HEK293T (cell line): ENCODE data around the gene E2F2.
A peak's percentile ranks its signal among the peaks of the same experiment; 100 is the strongest.

Source experiments
- CTCF ChIA-PET: fragments of 350-600 bp; formaldehyde crosslinking; extraction: SDS; loops from one replicate; lab custom pipeline; 2021; ENCODE audit warnings: antibody characterized with exemption, inconsistent platforms; lab: Yijun Ruan, JAX
- POLR2A ChIA-PET: fragments of 350-600 bp; formaldehyde crosslinking; extraction: SDS; loops from one replicate; lab custom pipeline; 2020; ENCODE audit warnings: antibody characterized with exemption, inconsistent platforms; lab: Yijun Ruan, JAX
- DNase-seq: peaks from one replicate; pipeline ENCODE4 v3.0.0; 2012; ENCODE audit warnings: mixed read lengths; ENCODE audit errors: extremely low spot score
- ARNT ChIP-seq: fragments of 450-650 bp; IDR thresholded peaks from 2 replicates; pipeline ENCODE4 v1.6.1; 2017; ENCODE audit warnings: mild to moderate bottlenecking
- BHLHE40 ChIP-seq: fragments of 450-650 bp; IDR thresholded peaks from 2 replicates; pipeline ENCODE4 v1.6.1; 2016; ENCODE audit warnings: mild to moderate bottlenecking, moderate library complexity, borderline replicate concordance
- CTBP1 ChIP-seq: fragments of 450-650 bp; IDR thresholded peaks from 2 replicates; pipeline ENCODE4 v1.6.1; 2016; ENCODE audit warnings: borderline replicate concordance
- FOXA1 ChIP-seq: fragments of 450-650 bp; IDR thresholded peaks from 2 replicates; pipeline ENCODE4 v1.6.1; 2016; ENCODE audit warnings: mild to moderate bottlenecking
- FOXK2 ChIP-seq: fragments of 450-650 bp; IDR thresholded peaks from 2 replicates; pipeline ENCODE4 v1.6.1; 2016; ENCODE audit warnings: mild to moderate bottlenecking
- FOXM1 ChIP-seq: fragments of 450-650 bp; IDR thresholded peaks from 2 replicates; pipeline ENCODE4 v1.6.1; 2017; ENCODE audit warnings: mild to moderate bottlenecking, borderline replicate concordance
- HDGF ChIP-seq: fragments of 450-650 bp; IDR thresholded peaks from 2 replicates; pipeline ENCODE4 v1.6.1; 2017; ENCODE audit warnings: antibody characterized with exemption, borderline replicate concordance
- L3MBTL2 ChIP-seq: fragments of 450-650 bp; conservative IDR thresholded peaks from 2 replicates; pipeline ENCODE4 v1.6.1; 2016; ENCODE audit warnings: mild to moderate bottlenecking
- NFRKB ChIP-seq: fragments of 450-650 bp; IDR thresholded peaks from 2 replicates; pipeline ENCODE4 v1.6.1; 2016; ENCODE audit warnings: mild to moderate bottlenecking, moderate library complexity
- SP1 ChIP-seq: fragments of 450-650 bp; IDR thresholded peaks from 2 replicates; pipeline ENCODE4 v1.6.1; 2017
- SUZ12 ChIP-seq: fragments of 450-650 bp; IDR thresholded peaks from 2 replicates; pipeline ENCODE4 v1.6.1; 2016; ENCODE audit warnings: mild to moderate bottlenecking
- TARDBP ChIP-seq: fragments of 450-650 bp; IDR thresholded peaks from 2 replicates; pipeline ENCODE4 v1.6.1; 2016
- ZNF384 ChIP-seq: fragments of 450-650 bp; IDR thresholded peaks from 2 replicates; pipeline ENCODE4 v1.6.1; 2016
- TF ChIP-seq, protein P1 (sequence below): fragments of 450-650 bp; IDR thresholded peaks from 2 replicates; pipeline ENCODE4 v1.6.1; 2016

E2F2 gene

DNA sequence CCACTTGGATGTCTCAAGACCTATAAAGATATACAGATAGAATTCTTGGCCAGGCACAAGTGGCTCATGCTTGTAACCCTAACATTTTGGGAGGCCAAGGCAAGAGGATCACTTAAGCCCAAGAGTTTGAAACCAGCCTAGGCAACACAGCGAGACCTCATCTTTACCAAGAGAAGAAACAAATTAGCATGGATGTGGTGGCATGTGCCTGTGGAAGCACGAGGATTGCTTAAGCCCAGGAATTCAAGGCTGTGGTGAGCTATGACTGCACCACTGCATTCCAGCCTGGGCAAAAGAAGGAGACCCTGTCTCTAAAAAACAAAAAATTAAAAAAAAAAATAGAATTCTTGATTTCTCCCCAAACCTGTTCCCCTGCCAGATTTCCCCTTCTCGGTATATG is 55.4 kb downstream of the E2F2 start:
- CTCF ChIA-PET = interaction anchor here (0.6 kb wide), 1 partner anchor 64 kb away, joined by 3 read pairs; no protein-coding TSS in a partner anchor
- POLR2A ChIA-PET = interaction anchor here (1.1 kb wide), 1 partner anchor 8 kb away, joined by 5 read pairs; the partner anchor contains the start of gene ASAP3
- no peak for DNase-seq
- TF ChIP-seq NFRKB (no peak), ARNT (no peak), L3MBTL2 (no peak), FOXK2 (no peak), FOXM1 (no peak), TARDBP (no peak), BHLHE40 (no peak), CTBP1 (no peak), SUZ12 (no peak)
- TF ChIP-seq, protein P1, sequence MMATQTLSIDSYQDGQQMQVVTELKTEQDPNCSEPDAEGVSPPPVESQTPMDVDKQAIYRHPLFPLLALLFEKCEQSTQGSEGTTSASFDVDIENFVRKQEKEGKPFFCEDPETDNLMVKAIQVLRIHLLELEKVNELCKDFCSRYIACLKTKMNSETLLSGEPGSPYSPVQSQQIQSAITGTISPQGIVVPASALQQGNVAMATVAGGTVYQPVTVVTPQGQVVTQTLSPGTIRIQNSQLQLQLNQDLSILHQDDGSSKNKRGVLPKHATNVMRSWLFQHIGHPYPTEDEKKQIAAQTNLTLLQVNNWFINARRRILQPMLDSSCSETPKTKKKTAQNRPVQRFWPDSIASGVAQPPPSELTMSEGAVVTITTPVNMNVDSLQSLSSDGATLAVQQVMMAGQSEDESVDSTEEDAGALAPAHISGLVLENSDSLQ = no peak

DNA sequence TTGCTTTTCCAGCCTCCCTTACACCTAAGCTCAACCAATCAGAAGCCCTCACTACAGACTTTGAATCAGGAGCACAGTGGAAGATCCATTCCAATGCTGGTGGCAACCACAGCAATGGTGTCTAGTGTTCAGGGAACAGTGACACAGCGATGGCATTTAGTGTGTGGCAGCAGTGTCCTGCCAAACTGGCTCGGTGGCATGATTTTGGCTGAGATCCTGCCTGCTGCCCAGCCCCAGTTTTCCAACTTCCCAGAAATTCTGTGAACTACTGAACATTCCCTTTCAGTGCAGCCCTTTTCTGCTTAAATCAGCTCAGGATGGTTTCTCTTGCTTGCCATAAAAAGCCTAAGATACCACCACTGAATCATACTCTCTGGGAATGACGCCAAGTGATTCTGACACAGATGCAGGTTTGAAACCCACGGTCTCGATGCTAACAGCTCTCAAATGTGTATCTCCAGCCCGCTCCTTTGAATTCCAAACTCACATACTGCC is 55.9 kb downstream of the E2F2 start:
- no peak for DNase-seq
- ChIA-PET POLR2A (interaction anchor here (1.1 kb wide), 1 partner anchor 9 kb away, joined by 5 read pairs; the partner anchor contains the start of gene ASAP3), CTCF (interaction anchor here (0.6 kb wide), 1 partner anchor 64 kb away, joined by 3 read pairs; no protein-coding TSS in a partner anchor)
- TF ChIP-seq CTBP1 (no peak), ARNT (no peak), FOXA1 (no peak), NFRKB (no peak)
- TF ChIP-seq, protein P1 = no peak

DNA sequence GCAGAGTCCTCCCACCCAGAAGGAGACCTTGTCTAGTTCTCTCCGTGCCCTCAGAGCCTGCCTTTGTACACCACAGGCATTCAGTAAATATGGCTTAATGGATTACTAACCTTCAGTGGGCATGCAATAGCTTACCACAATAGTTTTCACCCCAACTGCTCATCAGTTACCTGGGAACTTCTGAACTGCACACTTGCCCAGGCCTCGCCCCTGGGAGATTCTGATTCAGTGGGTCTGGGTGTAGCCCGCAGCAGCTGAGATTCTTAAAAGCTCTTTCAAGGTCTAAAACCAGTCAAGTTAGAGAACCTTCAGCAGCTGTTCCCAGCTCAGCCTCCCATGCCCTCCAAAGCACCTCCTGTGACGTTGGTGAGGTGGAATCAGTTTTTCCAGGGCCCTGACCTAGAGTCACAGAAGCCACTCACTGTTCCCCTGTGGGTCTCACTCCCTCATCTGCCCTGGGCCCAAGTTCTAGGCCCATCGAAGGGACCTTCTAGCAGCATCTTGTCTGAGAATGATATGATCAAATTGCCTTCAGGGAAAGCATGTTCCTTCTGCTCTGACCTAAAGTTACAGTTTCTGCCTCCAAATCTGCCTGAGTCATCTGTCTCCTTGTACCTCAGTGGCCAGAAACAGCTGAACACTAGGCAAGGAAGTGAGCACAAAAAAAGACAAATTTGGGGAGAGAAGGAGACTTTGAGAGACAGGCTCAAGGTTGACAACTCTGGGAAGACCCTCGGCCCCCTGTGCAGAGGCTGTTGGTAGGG is 57.8 kb downstream of the E2F2 start:
- POLR2A ChIA-PET = interaction anchor here (1.2 kb wide), 1 partner anchor 11 kb away, joined by 5 read pairs; the partner anchor contains the start of gene ASAP3
- TF ChIP-seq FOXM1 (no peak), BHLHE40 (no peak)
- no peak for DNase-seq
- CTCF ChIA-PET = no interaction called here

- POLR2A ChIA-PET = interaction anchor here (1.2 kb wide), 1 partner anchor 12 kb away, joined by 5 read pairs; the partner anchor contains the start of gene ASAP3
These were observed 58.5 kb downstream of the E2F2 start for GRCh38 chr1:23472351-23473036.

GRCh38 chr1:23471473-23472075 is 59.5 kb downstream of the E2F2 start:
- TF ChIP-seq BHLHE40 (no peak), FOXA1 (no peak), FOXM1 (no peak), NFRKB (no peak), SP1 (no peak), CTBP1 (no peak), L3MBTL2 (no peak), FOXK2 (no peak)
- ChIA-PET POLR2A (no interaction called here), CTCF (no interaction called here)
- DNase-seq = no peak

More at GRCh38 chr1:23472351-23473036, 58.5 kb downstream of the E2F2 start:
- CTCF ChIA-PET = no interaction called here
- no peak for DNase-seq
- TF ChIP-seq, protein P1 = 0 out of 2 replicates have a peak, but pooled peaks have one; percentile 8
- TF ChIP-seq SP1 = no peak

DNA sequence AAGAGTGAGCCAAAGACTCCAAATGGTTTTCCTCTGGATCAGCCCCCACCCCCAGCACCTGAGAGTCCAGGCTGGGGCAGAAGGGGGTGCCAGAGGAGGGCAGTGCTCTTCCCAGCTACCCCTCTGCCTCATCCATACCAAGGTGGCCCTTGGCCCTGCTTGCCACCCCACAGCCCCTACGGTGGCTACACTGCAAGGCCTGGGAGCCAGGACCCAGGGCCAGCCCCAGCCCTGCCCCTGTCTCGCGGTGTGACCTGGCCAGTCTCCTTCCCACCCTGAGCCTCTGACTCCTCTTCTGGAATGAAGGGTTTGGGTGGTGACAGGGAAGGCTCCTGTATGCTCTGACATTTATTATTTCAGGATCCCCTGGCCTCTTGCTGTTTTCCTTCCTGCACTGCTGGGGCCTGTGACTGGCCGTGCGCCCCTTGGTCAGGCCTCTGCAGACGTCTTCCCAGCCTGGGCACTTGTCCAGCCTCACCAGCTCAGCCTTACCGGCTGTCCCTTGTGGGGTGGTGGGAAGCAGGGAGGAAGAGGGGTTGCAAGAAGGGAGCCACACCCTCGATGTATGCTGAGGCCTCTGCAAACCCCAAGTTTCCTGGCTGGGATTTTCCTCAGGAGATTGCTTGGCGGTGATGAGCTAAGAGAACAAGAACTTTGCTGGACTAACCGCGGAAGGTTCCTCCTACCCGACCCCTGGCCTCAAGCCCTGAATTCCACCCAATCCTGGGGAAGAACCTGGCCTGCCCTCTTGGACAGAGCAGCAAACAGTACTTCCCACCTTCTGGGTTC is 60.6 kb downstream of the E2F2 start:
- CTCF ChIA-PET = no interaction called here
- POLR2A ChIA-PET = no interaction called here
- DNase-seq = no peak
- TF ChIP-seq NFRKB = no peak
- no peak for TF ChIP-seq SP1
- no peak for TF ChIP-seq TARDBP
- no peak for TF ChIP-seq L3MBTL2
- TF ChIP-seq ARNT = no peak
- no peak for TF ChIP-seq HDGF
- TF ChIP-seq FOXA1 = no peak
- no peak for TF ChIP-seq ZNF384
